HG03520 (cell line): ENCODE measurements around the gene NOTCH4.
A peak's percentile ranks its signal among the peaks of the same experiment; 100 is the strongest.
"Not testable (repeated sequence)": the region's sequence is repeated elsewhere in the genome, so short reads cannot be mapped to it uniquely, and the experiment has no call there.

Source experiments
- ATAC-seq: cut with Tn5 transposase; IDR thresholded peaks from one replicate; pipeline ENCODE4 v1.9.1; 2021; ENCODE audit warnings: mild to moderate bottlenecking, moderate library complexity; ENCODE audit not compliant: unreplicated experiment

NOTCH4 gene

GRCh38 chr6:32194825-32195651 lies 28.8 kb downstream of the NOTCH4 start:
- ATAC-seq = no peak

- no peak for ATAC-seq
These were observed 29.5 kb downstream of the NOTCH4 start for GRCh38 chr6:32194388-32194787.

DNA sequence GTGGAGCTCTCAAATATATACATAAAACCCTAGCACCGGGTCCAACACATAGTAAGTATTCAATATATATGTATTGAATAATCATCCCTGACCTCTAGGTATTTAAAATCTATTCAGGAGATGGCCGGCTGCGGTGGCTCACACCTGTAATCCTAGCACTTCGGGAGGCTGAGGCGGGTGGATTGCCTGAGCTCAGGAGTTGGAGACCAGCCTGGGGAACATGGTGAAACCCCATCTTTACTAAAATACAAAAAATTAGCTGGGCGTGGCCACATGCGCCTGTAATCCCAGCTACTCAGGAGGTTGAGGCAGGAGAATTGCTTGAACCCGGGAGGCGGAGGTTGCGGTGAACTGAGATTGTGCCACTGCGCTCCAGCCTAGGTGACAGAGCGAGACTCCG lies 30.8 kb downstream of the NOTCH4 start:
- not testable (repeated sequence) for ATAC-seq

DNA sequence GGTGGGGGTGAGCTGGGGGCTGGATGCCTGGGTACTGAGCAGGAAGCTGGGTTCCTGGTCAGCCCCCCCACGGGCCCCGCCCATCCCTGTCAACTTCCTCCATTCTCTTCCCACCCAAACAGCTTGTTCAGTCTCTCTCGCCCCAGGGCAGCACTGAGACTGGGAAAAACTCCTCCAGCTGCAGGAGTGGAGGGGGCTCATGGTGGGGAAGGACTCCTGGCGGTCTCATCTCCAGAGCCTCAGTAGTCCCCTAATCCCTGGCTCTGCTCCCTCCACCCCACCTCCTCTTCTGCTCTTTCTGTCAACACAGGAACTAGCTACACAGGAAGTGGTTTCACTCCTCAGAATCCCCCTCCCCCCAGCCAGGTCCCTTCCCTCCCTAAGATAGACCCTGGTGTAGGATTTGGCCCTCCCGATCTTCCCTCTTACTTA lies 31.2 kb downstream of the NOTCH4 start, which contains the start of gene GPSM3:
Gene GPSM3 (minus strand): TSS at position 36 of the 432 bp plus-strand sequence. CDS start 130 bp downstream, outside the sequence.
- ATAC-seq = no peak

- ATAC-seq = no peak
These were observed 31.9 kb downstream of the NOTCH4 start for GRCh38 chr6:32191696-32192607.

DNA sequence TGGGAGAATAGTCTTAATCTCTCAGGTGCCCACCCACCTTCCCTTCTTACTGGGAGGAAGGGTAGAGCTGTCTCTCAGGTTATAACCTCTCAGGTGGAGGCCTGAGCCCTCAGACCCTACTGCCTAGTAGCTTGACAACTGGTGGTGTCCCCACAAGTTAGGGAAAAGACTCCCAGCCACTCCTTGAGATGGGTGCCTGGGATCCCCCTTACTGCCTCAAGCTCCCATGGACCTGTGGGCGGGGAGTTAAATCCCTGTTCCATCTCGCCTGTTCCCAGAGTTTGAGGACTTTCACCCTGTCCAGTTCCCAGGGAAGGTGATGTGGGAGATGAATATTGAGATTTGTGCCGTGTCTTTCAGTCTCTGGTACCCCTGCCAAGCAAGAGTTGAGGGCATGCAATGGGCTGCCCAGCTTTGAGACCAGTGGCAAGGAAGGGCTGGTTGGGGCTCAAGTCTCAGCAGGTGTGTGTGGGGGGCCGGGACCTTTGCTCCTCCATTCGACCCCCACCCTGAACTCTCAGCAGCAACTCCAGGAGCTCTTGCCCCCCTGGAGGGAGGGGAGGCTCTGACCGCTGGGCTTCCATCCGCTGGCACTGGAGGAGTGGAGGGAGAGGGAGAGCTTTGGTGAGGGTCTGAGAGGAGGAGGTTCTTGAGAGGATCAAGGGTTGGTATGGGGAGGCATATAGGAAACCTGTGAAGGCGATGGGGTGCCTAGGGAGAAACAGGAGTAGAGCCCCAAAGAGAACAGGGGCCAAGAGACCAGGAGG lies 32.8 kb downstream of the NOTCH4 start:
- ATAC-seq = no peak

DNA sequence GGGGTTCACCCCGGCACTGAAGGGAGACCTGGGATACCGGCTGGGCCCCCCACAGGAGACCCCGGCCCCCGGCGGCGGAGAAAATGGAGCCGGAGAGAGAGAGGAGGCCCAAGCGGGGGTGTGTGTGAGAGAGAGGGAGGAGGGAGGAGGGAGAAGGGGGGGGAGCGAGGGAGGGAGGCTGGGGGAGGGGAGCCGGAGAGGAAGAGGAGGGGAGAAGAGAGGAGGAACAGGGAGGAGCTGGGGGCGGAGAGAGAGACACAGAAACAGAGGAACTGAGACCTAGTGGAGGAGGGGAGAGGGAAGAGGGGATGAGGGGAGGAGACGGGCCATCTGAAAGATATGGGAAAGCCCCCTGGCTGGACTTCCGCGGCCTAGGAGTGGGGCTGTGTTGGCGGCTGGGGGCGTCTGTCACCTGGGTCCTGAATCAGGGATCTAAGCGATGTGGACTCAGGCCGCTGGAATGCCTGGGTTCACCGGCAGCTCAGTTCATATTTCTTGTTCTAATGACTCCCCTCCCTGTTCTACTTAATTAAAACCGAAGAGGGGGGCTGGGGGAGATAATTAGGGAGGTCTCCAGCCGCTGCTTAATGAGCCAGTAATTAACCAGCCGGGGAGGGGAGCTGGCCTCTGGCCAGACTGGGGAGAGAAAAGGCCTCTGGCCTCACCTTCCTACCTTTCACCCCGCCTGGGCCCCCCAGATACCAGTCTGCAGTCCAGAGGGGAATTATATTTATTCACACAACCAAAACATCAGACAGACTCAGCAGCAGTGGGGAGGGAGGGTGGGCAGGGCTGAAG lies 33.6 kb downstream of the NOTCH4 start, which contains the start of gene PBX2:
Gene PBX2 (minus strand): TSS at position 149 of the 798 bp plus-strand sequence. CDS start 287 bp downstream, outside the sequence.
- peak; percentile 35 for ATAC-seq

- no peak for ATAC-seq
These were observed 34.2 kb downstream of the NOTCH4 start for GRCh38 chr6:32189742-32190053.

- no peak for ATAC-seq
These were observed 34.7 kb downstream of the NOTCH4 start for GRCh38 chr6:32189069-32189741.

DNA sequence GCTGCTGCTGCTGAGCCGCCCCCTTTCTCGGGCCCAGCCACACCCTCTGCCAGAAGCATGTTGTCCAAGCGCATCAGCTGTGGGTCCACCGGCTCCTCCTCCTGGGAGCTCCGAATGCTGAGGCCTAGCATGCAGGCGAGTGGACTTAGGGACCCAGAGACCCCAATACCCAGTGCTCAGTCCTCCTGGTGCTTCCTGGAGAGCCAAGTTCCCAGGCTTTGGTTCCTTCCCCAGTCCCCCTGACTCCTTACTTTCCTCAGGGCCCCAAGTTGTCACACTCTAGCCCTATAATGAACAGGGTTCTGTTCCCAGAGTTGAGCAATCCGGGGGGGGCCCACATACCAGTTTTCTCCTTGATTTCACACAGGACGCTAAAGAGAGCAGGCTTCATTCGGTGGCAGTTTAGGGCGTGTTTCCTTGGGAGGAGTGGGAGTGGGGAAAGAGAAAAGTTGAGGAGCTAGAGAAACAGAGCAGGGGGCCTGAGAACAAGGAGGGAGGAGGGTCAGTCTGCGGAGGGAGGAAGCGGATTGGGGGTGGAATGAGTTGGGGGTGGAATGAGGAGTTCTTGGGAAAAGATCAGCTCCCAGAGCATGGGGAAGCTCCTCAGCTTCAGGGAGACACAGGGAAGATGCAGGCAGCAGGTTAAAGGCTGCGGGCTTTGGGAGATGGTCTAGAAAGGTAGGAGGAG lies 35.3 kb downstream of the NOTCH4 start:
- ATAC-seq = no peak

DNA sequence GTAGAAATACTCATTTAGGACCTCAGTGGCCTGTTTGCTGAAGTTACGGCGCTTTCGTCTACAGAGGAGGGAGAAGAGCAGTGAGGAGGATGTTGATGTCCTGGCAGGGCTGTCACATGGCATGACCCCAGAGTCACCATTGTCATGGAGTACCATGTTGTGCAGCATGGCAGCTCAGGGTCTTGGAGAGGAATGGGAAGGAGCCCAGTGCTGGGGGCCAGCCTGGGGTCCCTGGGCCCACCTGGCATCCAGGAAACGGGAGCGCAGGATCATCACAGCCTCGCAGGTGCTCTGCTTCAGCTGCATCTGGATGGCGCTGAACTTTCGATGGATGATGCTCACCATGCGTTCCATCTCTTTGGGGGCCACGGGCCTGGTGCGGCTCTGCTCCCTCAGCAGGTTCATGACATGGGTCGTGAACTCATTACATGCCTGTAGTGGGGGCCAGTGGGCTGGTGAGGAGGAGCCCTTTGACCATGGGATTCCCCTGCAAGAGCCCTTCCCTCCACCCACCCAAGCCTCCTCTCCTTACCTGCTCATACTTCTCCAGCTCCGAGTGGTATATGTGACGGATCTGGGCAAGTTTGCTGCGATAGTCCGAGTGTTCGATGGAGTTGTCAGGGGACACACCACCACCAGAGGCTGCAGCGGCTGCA lies 36.0 kb downstream of the NOTCH4 start:
- not testable (repeated sequence) for ATAC-seq

- no peak for ATAC-seq
These were observed 36.7 kb downstream of the NOTCH4 start for GRCh38 chr6:32187009-32187709.

GRCh38 chr6:32186151-32186840 lies 37.6 kb downstream of the NOTCH4 start:
- ATAC-seq = not testable (repeated sequence)

- not testable (repeated sequence) for ATAC-seq
These were observed 38.2 kb downstream of the NOTCH4 start for GRCh38 chr6:32185681-32186131.

- ATAC-seq = no peak
These were observed 39.7 kb downstream of the NOTCH4 start, which contains the start of gene AGER for GRCh38 chr6:32184084-32184640. Gene AGER, minus strand, starts transcription at chr6:32184253. Its CDS starts 31 bp downstream, at chr6:32184222.

DNA sequence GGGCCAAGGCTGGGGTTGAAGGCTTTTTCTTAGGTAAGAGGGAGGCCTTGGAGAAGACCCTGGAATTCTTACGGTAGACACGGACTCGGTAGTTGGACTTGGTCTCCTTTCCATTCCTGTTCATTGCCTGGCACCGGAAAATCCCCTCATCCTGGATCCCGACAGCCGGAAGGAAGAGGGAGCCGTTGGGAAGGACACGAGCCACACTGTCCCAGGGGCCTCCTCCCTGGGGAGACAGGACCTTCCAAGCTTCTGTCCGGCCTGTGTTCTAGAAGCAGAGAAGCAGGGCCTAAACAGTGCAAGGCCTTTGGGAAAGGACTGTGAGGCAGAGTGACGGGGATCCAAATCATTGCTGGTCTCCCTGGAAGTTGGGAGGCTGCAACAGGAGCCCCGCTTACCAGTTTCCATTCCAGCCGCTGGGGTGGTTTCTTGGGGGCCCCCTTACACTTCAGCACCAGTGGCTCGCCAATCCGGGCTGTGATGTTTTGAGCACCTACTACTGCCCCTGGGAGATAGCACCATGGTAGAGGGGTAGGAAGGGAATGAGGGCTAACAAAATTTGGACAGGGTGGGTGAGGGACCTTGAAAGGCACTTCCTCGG lies 40.3 kb downstream of the NOTCH4 start:
- no peak for ATAC-seq
